ENCODE data around the gene ANKFN1. TPM values are rescaled to one million over a fixed set of nuclear protein-coding genes. Genes with fewer than 3 reads are reported as not detected.
A peak's percentile ranks its signal among the peaks of the same experiment; 100 is the strongest.

The ANKFN1 gene
- total and polyA plus RNA-seq, 2 of the 13 experiments (the other 11 are each of a cell fraction or from before 2014, with no cell fraction given): not detected

- in situ Hi-C loops (cut with HindIII; ENCODE audit: extremely low pct_ligation_motif_present, low pct_unique_long_range_greater_than_20kb) (no loop called here), intact Hi-C loops (cut with micrococcal nuclease; ENCODE audit: unreplicated experiment) (no loop called here)
- no peak overlapping the region for H3K27ac ChIP-seq (ENCODE audit: extremely low read length, insufficient read depth, low read length)
- no peak overlapping the region for H2AFZ ChIP-seq (ENCODE audit: low read length)
- 0% methylated on average over 1 of the region's 1 CpG for WGBS (ENCODE audit: low lambda C conversion rate)
- no TSS peak for BruUV-seq (replicated peaks)
- no peak for ATAC-seq
- POLR2A ChIA-PET: no interaction called here
- peak overlapping the region; percentile 44 for H3K4me2 ChIP-seq (ENCODE audit: low read depth, low read length)
- TF ChIP-seq SNAI1 (CRISPR knock-in tag; IDR thresholded peaks at IDR 0.05; ENCODE audit: borderline replicate concordance): no peak
- no peak overlapping the region for H3K9ac ChIP-seq (ENCODE audit: insufficient read depth, low read depth, low read length)
- no peaks in the 10 kb centered on the region for H3K9me3 ChIP-seq (ENCODE audit: low read length)
- CTCF ChIA-PET (ENCODE audit: low intra/inter-chr PET ratio, low total read pairs): no interaction called here
- peaks cover 0 to 5% of the 10 kb centered on the region in 2 experiments; a peak in 1 of 5 replicates for H3K27me3 ChIP-seq (ENCODE audit: control insufficient read depth in 1 of 2, insufficient read depth in 2 of 2, low read length in 2 of 2)
- H3K79me2 ChIP-seq (ENCODE audit: insufficient read depth, low read length): no peaks in the 10 kb centered on the region
- H4K20me1 ChIP-seq (ENCODE audit: insufficient read depth, low read length): no peaks in the 10 kb centered on the region
- H3K36me3 ChIP-seq (replicated peaks in 1 of 2; ENCODE audit: control insufficient read depth in 1 of 2, insufficient read depth in 2 of 2, low read length in 2 of 2): no peaks in the 10 kb centered on the region
- H3K4me1 ChIP-seq (ENCODE audit: insufficient read depth, low read length): no peaks in the 10 kb centered on the region
- FAIRE-seq: no peak
- H3K4me3 ChIP-seq (replicated peaks in 1 of 3; ENCODE audit: insufficient read depth in 1 of 3, low read depth in 2 of 3, low read length in 3 of 3): no peak overlapping the region; a peak in 1 of 6 replicates
- DNase-seq (ENCODE audit: low spot score): no peak
Measured at GRCh38 chr17:56290802-56291118, 137.5 kb downstream of the ANKFN1 start.

DNA sequence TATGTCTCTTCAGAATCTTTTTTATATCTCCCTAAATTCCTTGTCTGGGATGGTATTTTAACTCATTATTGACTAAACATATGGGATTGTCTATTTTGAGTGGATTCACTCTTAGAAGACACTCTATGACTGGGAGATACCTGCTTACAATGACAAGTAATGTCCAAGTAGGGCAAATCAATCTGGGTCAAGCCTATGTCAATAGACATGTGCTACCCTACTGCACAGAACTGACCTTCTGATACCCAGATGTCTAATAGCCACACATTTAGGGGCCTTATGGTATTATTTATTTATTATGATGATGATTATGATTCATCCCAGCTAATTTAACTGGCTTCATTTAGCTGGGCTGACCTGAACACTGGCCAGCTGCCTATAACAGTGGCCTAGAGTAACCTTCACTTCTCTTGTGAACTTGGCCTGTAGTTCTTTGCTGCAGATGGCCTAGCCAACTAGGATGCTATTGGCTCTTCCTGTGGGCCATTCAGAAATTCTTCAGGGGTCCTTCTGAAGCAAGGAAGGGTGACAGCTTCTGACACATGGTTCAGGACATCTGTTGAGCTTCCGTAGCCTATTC, 138.0 kb downstream of the ANKFN1 start:
- no peak overlapping the region for H3K27ac ChIP-seq (ENCODE audit: extremely low read length, insufficient read depth, low read length)
- CTCF ChIA-PET (ENCODE audit: low intra/inter-chr PET ratio, low total read pairs): no interaction called here
- H4K20me1 ChIP-seq (ENCODE audit: insufficient read depth, low read length): no peaks in the 10 kb centered on the region
- DNase-seq (ENCODE audit: low spot score): no peak
- WGBS (ENCODE audit: low lambda C conversion rate): 90% methylated on average over 1 of the region's 1 CpG
- no peaks in the 10 kb centered on the region for H3K79me2 ChIP-seq (ENCODE audit: insufficient read depth, low read length)
- no peak overlapping the region for H3K9ac ChIP-seq (ENCODE audit: insufficient read depth, low read depth, low read length)
- no peak overlapping the region for H2AFZ ChIP-seq (ENCODE audit: low read length)
- no TSS peak for BruUV-seq (replicated peaks)
- POLR2A ChIA-PET: no interaction called here
- no peak for FAIRE-seq
- in situ Hi-C loops (cut with HindIII; ENCODE audit: extremely low pct_ligation_motif_present, low pct_unique_long_range_greater_than_20kb): no loop called here
- ATAC-seq: no peak
- no peak overlapping the region for H3K4me2 ChIP-seq (ENCODE audit: low read depth, low read length)
- H3K9me3 ChIP-seq (ENCODE audit: low read length): no peaks in the 10 kb centered on the region
- H3K4me1 ChIP-seq (ENCODE audit: insufficient read depth, low read length): no peaks in the 10 kb centered on the region
- TF ChIP-seq CENPX (CRISPR knock-in tag; IDR thresholded peaks at IDR 0.05): no peak
- no peak for TF ChIP-seq ZNF703 (CRISPR knock-in tag; IDR thresholded peaks at IDR 0.05; ENCODE audit: borderline replicate concordance)
- TF ChIP-seq, protein P1, sequence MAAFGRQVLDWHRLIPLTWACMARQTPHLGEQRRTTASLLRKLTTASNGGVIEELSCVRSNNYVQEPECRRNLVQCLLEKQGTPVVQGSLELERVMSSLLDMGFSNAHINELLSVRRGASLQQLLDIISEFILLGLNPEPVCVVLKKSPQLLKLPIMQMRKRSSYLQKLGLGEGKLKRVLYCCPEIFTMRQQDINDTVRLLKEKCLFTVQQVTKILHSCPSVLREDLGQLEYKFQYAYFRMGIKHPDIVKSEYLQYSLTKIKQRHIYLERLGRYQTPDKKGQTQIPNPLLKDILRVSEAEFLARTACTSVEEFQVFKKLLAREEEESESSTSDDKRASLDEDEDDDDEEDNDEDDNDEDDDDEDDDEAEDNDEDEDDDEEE (CRISPR knock-in tag; IDR thresholded peaks at IDR 0.05): no peak
- intact Hi-C loops (cut with micrococcal nuclease; ENCODE audit: unreplicated experiment): no loop called here
- H3K4me3 ChIP-seq (replicated peaks in 1 of 3; ENCODE audit: insufficient read depth in 1 of 3, low read depth in 2 of 3, low read length in 3 of 3): no peak overlapping the region
- H3K36me3 ChIP-seq (replicated peaks in 1 of 2; ENCODE audit: control insufficient read depth in 1 of 2, insufficient read depth in 2 of 2, low read length in 2 of 2): no peaks in the 10 kb centered on the region
- peaks cover 0 to 5% of the 10 kb centered on the region in 2 experiments; a peak in 1 of 5 replicates for H3K27me3 ChIP-seq (ENCODE audit: control insufficient read depth in 1 of 2, insufficient read depth in 2 of 2, low read length in 2 of 2)

Data from HepG2 (cell line).